Epithelial cell of proximal tubule (primary cell): ENCODE measurements around the gene LMBR1. TPM values are rescaled to one million over a fixed set of nuclear protein-coding genes. Genes with fewer than 3 reads are reported as not detected.
"Not testable (repeated sequence)": the region's sequence is repeated elsewhere in the genome, so short reads cannot be mapped to it uniquely, and the experiment has no call there.

Source experiments
- DNase-seq: peaks from one replicate; pipeline ENCODE4 v3.0.0-alpha.2; 2011; ENCODE audit warnings: low read depth
- H3K4me3 ChIP-seq: 2 replicates; pipeline ENCODE4 v1.5.1; 2011; ENCODE audit warnings: low read depth, mild to moderate bottlenecking, low read length
- CTCF ChIP-seq: conservative IDR thresholded peaks from 2 replicates; pipeline ENCODE4 v1.5.1; 2012; ENCODE audit warnings: low read depth, mild to moderate bottlenecking, low read length
- total RNA-seq: library from RNA; depleted of rRNA; stranded (reverse); fragments of >200 nt; gene quantifications from 2 replicates; pipeline ENCODE4 v1.2.3, GENCODE V29; 2015

LMBR1 gene
- total RNA-seq, 1 donor from 2014 or later = 34.6 TPM

GRCh38 chr7:156816943-156817572 is 75.9 kb downstream of the LMBR1 start:
- TF ChIP-seq CTCF = peak; percentile 46
- no peak overlapping the region for H3K4me3 ChIP-seq
- DNase-seq = no peak

GRCh38 chr7:156811706-156812105 is 81.3 kb downstream of the LMBR1 start:
- DNase-seq = no peak
- H3K4me3 ChIP-seq = no peak overlapping the region
- no peak for TF ChIP-seq CTCF

- H3K4me3 ChIP-seq, DNase-seq: not testable (repeated sequence)
Observed at GRCh38 chr7:156803656-156804055, 89.3 kb downstream of the LMBR1 start.

- TF ChIP-seq CTCF = no peak
- H3K4me3 ChIP-seq = no peak overlapping the region
- no peak for DNase-seq
Observed at GRCh38 chr7:156802214-156802613, 90.8 kb downstream of the LMBR1 start.

GRCh38 chr7:156795415-156795814 is 97.6 kb downstream of the LMBR1 start:
- no peak for TF ChIP-seq CTCF
- no peak for DNase-seq
- H3K4me3 ChIP-seq = no peak overlapping the region

- H3K4me3 ChIP-seq = no peak overlapping the region
- TF ChIP-seq CTCF = no peak
- DNase-seq = no peak
Observed at GRCh38 chr7:156793334-156793733, 99.6 kb downstream of the LMBR1 start.

- no peak for DNase-seq
- no peak for TF ChIP-seq CTCF
- H3K4me3 ChIP-seq = no peak overlapping the region
Observed at GRCh38 chr7:156792611-156793010, 100.4 kb downstream of the LMBR1 start.
